Activated T-cell treated with anti-CD3 and anti-CD28 coated beads for 48 hours (primary cell): ENCODE data around the gene CNTLN.
"Not testable (repeated sequence)": the region's sequence is repeated elsewhere in the genome, so short reads cannot be mapped to it uniquely, and the experiment has no call there.

Experiments used
- DNase-seq: peaks from one replicate; pipeline ENCODE4 v3.0.0-alpha.2; 2020; ENCODE audit warnings: low read depth

Gene CNTLN

DNA sequence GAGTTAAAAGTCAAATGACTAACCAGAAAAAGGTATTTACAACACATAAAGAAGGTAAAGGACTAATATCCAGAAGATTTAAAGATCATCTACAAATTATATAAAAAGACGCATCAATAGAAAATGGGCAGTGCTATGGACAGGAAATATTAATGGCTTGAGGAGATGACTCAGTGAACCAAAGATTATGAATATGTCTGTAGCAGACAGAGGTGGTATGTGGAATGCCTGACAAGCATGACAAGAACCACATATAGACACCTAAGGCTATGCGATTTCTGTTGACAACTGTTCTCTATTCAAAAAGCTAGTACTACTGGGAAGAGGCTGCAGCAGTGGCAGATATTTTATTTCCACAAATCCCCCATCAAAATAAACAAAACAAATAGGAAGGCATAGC, 267.0 kb downstream of the CNTLN start:
- DNase-seq, result no peak

DNA sequence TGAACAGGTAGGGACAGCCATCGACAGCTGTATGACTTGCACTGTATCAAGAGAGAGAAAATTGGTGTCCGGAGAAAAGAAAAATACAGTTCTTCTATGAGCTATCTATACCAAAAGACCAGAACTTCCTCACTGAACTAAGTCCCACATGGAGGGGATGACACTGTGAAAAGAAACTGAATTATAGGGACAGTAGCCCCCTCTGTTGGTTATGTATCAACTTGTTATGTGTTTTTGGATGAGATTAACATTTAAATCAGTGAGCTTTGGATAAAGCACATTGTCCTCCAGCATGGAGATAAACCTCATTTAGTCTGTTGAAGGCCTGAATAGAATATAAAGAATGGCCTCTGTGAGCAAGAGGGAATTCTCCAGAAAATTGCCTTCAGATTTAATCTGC, 267.5 kb downstream of the CNTLN start:
- no peak for DNase-seq

DNA sequence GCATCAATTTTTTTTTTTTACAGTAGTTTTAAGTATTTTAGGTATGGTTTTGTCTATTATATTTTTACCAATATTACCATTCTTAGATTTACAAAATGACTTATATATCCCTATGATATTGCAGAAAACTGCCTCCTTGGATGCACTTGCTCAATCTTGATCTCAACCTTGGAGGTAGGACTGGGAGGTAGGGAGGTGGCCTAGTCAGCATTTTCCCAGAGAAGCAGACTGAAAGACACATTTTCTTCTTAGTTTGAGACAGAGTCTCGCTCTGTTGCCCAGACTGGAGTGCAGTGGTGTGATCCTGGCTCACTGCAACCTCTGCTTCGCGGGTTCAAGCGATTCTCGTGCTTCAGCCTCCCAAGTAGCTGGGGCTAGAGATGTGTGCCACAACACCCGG, 268.7 kb downstream of the CNTLN start:
- DNase-seq, result no peak

DNA sequence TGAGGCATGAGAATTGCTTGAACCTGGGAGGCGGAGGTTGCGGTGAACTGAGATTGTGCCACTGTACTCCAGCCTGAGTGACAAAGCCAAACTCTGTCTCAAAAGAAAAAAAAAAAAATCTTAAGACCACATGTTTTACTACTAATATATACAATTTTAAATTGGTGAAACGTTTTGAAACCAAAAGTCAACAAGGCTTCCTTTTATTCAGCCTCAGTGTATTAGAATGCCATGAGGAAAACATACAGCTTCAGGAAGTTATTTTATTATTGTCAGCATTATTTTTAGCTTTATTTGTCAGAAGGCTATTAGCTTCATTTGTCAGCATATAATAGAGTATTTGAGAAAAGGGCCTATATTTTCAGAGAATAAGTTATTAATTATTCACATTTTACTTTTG, 280.1 kb downstream of the CNTLN start:
- no peak for DNase-seq

DNA sequence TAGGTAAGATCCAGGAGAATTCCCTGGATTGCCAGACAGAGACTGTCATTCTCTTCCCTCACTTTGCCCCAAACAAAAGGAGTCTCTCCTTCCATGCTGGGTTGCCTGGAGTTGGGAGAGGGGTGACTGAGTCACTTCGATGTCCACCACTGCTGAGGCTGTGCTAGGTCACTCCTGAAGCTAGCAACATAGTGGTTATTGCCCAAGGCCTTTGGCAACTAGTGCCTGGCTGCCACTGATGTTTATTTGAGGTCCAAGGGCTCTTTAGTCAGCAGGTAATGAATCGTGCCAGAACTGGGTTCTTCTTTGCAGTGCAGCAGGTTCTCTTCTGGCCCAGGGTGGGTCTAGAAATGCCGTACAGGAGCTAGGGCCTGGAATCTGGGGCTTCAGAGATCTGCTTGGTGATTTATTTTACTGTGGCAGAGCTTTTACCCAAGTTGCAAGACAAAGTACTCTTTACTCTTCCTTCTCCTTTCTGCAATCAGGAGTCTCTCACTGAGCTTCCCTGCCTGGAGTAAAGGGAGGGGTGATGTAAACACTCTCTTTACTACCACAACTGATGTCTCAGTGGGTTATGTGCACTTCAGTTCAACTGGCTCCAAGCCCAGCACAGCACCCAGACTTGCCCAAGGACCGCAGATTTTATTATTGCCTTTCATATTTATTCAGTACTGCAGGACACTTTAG, 288.3 kb downstream of the CNTLN start:
- DNase-seq, result no peak

DNA sequence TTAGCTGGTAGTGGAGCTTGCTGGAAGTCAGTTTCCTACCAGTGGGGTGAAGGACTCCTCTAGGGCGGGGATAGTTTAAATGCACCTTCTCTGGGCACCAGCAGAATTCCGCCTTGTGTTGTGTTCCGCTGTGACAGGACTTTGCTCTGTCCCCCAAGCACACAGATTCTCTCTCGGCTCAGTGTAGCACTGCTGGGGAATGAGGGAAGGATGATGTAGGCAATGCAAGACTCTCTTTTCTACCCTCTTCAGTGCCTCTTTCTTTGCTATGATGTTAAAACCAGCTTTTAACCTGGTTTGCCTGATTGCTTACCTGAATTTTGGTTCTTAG, 288.8 kb downstream of the CNTLN start:
- DNase-seq, result no peak

DNA sequence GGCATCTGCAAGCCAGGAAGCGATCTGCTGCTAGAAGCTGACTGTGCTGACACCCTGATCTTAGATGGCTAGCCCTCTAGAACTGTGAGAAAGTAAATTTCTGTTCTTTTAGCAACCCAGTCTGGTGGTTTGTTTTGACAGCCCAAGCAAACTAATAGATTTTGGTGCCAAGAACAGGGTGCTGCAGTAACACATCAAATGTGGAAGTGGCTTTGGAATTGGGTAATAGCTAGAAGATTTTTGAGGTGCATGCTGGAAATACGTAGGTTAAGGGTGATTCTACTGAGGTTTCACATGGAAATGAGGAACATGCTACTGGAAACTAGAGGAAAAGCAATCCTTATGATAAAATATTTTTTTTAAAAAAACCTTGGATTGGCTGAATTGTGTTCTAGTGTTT, 290.5 kb downstream of the CNTLN start:
- DNase-seq, result no peak

DNA sequence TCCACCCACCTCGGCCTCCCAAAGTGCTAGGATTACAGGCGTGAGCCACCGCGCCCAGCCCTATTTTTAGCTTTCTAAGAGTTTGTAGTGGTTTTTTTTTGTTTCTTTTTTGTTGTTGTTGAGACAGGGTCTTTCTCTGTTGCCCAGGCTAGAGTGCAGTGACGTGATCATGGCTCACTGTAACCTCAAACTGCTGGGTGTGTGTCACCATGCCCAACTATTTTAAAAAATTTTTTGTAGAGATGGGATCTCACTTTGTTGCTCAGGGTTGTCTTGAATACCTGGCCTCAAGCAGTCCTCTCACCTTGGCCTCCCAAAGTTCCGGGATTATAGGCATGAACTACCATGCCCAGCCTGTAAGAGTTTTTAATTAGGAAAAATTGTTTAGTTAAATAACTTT, 298.7 kb downstream of the CNTLN start:
- no peak for DNase-seq

DNA sequence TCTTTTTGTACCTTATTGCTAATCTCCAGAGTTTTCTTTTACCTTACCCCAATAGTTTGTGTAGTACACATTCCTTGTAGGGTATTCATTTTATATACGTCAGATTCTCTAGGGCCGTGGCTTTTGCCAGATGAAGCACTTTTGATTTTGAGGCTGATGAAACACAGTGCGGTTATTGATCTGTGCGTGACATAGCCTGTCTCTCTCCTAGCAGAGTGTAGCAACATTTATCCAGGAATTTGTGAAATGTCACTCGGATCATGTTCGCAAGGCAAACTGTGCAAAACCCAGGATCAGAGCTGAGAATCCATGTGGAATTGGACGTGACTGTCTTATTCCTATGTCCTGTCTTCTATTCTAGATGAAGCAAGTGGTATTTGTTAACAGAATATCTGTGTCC, 302.0 kb downstream of the CNTLN start:
- DNase-seq, result no peak

DNA sequence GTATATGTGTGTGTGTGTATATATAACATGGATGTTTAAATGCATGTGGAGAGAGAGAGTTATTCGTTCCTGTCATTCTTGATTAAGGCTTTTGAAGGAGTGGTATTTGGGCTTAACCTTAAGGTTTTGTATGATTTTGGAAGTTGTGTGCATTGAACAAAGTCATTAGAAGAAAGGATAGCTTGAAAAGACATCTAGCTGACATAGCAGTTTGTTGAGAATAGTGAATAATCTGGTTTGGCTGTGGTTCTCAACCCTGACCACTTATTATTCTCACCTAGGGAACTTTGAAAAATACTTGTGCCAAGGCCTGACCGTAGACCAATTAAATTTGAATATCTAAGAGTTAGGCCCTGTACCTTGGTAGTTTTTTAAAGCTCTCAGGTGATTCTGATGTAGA, 303.0 kb downstream of the CNTLN start:
- DNase-seq, result no peak

DNA sequence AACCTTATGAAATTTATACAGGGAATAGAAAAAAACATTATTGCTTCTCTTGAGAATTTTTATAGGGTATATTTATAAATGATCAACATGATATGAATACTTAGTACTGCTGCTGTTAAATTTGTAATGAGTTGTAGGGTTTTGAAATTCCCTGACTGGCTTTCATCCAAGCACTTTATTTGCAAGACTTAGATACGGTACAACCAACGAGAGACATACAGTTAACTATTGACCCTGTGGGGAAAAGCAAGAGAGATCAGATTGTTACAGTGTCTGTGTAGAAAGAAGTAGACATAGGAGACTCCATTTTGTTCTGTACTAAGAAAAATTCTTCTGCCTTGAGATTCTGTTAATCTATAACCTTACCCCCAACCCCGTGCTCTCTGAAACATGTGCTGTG, 310.3 kb downstream of the CNTLN start:
- DNase-seq, result not testable (repeated sequence)

DNA sequence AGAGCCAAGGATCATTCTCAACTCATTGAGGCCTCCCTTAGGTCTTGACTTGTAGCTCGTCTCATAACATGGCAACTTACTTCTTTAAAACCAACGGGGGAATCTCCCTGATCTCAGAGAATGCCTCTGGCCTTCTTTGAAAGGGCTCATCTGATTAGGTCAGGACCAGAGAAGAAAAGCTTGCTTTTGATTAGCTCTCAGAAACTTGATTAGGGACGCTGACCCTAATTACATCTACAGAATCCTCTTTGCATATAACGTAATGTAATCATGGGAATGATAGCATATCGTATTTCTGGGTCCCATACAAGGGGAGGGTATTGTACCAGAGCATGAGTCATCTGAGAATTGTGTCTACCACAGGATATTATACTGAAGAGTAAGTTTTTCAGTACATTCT, 318.9 kb downstream of the CNTLN start:
- no peak for DNase-seq

DNA sequence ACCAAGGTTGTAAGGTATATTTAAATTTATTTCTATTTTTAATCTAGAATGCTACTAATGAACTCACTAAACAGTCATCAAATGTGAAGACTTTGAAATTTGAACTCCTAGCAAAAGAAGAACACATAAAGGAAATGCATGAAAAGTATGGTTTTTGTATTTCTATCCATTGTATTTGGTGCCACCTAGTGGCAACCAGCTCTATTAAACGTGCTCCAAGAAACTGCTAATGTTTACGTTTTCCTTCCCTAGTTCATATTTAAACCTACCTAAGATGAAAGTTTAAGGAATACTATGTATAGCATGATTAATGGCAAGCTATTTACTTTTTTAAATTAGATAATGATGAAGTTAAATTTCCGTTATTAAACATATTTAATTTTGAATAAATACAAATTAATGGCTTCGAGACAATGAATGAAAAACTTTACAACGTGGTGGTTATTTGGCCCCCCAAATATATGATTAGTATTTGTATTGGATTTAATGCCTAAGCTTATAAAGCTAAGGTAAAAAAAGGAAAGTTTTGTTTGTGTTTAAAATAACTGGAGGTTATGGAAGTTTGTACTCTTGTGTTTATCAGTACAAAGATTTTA, 328.1 kb downstream of the CNTLN start:
- DNase-seq, result no peak

DNA sequence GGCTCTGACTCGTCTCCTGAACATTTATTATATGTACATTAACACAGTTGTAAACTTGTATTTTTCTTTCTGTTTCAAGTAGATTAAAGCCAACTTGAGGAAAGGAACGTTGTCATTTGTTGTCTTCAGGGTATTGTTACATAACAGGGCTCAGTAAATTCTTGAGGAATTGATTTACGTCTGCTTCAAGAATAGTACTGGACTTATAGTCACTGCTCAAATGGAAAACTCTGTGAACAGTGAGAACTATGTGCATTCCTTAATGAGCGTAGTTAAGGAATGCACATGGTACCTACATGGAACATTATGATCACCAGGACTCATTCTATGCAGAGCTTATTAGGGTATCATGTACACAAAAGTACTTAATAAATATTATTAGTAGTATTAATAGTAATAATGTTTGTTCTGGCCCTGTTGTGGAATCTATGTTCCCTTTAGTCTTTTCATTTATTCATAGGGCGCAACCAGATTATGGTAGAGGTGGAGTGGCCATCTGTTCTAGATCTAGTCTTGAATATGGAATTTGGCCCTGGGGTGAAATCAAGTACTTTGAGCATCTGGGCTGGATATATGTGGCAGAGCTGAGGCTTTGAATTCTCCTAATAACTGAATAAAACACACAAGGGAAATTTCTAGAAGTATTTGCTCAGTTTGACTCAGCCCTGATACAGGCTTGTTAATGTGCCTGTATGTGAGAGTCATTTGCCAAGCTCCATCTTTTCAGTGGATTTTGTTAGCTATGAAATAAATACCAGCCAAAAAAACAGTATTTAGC, 335.4 kb downstream of the CNTLN start:
- no peak for DNase-seq

DNA sequence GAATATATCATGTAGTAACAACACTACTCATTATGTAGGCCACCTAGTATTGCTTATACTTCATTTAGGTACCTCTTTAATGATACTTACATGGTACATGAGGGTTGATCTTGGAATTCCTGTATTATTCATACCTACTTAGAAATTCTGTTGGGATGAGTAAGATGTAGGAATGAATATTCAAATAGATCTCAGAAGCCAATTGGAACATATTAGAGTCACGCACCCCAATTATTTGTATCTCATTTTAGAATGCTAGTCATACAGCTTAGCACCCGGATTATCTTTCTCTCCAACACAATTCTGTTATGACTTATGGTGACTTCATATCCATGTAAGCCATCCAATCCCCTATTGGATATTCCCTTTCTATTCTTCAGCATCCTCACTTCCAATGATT, 337.3 kb downstream of the CNTLN start:
- no peak for DNase-seq

DNA sequence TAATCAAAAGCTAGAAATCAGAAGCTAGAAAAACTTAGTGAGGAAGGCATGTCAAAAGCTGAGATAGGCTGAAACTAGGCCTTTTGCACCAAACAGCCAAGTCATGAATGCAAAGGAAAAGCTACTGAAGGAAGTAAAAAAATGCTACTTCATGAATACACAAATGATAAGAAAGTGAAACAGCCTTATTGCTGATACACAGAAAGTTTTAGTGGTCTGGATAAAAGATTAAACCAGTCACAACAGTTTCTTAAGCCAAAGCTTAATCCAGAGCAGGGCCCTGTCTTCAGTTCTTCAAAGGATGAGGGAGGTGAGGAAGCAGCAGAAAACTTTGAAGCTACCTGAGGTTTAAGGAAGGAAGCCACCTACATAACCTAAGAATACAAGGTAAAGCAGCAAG, 341.6 kb downstream of the CNTLN start:
- DNase-seq, result no peak

DNA sequence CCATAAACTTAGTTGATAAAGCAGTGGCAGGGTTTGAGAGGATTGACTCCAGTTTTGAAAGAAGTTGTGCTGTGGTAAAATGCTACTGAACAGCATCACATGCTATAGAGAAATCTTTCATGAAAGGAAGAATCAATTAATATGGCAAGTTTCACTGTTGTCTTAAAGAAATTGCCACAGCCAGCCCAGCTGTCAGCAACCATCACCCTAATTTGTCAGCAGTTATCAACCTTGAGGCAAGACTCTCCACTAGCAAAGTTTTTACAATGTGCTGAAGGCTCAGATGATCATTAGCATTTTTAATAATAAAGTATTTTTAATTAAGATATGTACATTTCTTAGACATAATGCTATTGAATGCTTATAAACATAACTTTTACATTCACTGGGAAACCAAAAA, 343.0 kb downstream of the CNTLN start:
- no peak for DNase-seq

DNA sequence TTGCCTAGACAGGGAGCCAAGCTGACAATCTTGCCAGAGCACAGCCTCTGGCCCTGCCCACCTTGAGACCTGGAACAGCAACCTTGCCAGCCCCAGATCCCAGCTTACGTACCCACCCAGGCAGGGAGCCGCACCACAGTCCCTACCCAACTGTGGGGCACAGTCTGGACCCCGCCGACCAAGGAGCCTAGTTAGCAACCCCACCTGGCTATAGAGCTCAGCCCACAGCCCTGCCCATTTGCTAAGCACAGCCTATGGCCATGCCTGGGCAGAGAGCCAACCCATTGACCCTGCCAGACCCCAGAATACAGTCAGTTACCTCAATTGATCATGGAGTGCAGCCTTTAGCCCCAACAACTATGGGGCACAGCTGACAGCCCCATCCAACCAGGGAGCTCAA, 346.1 kb downstream of the CNTLN start:
- no peak for DNase-seq

DNA sequence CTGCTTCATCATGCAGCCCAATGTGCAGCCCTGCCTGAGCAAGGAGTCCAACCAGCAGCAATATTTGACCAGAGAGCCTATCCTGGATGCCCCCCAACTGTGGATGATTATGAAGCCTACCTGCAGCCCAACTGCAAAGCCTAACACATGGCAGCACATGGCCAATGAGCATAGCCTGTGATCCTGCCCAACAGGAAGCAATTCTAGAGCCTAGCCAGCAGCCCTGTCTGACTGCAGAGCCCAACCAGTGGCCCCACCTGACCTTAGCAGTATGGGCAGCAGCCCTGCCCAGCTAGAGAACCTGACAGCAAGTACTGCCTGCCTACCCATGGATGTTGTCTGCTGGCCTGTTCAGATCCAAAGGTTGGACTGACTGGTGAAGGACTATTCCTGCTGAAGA, 346.7 kb downstream of the CNTLN start:
- DNase-seq, result no peak

DNA sequence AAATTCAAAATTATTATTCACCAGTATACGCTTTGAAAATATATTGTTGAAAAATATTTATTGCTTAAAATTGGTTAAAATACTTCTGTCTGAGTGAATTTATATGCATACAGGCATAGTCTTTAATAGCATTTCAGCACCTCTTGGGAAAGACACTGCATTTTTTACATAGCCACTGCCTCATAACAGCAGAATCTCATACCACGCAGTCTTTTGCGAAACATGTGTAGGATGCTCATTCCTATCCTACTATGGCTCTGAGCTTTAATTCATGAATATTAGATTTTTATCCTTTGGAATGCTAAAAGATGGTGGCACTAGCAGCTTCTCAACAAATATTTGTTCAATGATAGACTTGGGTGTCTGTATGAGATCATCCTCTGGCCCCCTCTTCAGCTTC, 350.1 kb downstream of the CNTLN start:
- no peak for DNase-seq

DNA sequence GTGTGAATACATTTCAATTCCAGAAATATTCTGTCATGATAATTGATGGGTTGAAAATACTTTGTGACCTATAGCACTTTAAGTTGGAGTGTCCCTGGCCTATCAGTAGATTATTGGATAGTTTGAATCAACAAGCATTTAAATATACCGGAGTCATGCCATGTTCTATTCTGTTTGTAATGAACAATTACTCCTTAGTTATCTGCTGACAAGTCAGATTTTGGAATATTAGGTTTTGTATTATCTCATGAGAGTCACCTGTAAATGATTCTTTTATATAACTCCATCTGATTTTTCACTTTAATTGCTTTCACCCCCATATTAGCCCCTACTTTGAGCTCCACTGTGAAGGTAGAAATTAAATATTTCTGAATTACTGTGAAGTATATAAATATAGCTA, 351.6 kb downstream of the CNTLN start:
- DNase-seq, result no peak

DNA sequence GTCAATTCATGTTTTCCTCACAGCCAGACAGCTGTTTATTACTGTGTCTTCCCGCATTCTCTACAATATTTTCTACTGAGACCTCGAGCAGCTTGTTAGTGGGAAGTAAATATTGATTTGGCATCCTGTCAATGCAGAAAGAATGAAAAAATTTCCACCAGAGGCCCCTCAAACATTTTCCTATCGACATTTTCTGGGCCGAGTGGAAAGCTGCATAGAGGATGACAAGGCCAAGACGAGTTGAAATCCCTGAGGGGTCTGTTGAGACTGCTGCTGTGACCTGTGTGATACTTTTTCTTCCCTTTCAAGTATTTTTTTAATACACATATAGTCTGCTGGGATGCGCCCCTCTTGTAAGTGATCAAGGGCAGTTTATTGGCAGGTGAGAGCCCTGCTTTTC, 352.6 kb downstream of the CNTLN start:
- DNase-seq, result no peak

DNA sequence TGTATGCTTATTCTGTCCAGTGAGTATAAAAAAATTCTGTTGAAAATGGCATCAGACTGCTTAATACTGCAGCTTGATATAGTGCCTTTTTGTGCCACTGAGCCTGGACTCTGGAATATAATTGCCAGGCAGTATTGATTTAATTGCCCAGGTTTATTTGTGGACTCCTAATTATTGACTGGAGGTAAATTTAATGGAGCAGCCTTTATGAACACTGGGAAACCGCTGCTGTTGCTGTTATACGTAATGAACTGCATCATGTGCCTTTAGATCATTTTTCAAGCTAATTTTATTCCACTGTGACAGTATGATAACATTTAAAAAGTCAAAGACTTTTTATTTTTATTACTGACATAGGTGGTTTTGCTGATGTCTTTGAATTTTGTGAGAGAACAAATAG, 353.8 kb downstream of the CNTLN start:
- no peak for DNase-seq

DNA sequence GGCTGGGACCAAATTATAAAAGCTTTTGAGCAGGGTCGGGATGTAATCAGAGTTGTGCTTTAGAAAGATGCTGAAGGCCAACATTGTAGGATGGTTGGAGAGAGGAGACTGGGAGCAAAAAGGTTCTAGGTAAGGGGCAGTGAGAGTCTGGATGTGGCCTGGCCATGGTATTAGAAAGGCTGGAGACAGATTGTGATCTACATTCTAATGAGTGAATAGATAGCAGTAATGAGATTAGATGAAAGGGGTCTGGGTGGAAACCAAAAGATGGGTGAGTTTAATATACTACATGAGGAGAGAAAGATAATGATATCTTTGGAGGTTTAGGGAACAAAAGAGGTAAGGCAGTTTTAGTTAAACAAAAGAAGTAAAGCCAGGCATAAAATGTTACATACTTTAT, 355.3 kb downstream of the CNTLN start:
- DNase-seq, result no peak
